H1 (cell line): Measurements from ENCODE around the gene MYOZ2. TPM values are rescaled to one million over a fixed set of nuclear protein-coding genes. Genes with fewer than 3 reads are reported as not detected.

ENCODE experiments used
- polyA plus RNA-seq, 7 experiments: library from polyadenylated mRNA; depleted of rRNA in 3 of 7; stranded (reverse) in 5 of 7; unstranded in 2 of 7; fragments of >200 nt in 5 of 7; fragments of 200-250 nt in 2 of 7; gene quantifications; 1 replicate in 5 of 7; 2 replicates in 1 of 7; 4 replicates in 1 of 7; pipeline versions ENCODE4 v1.2.1 to v1.2.3, GENCODE V29; 2011 to 2013; ENCODE audit warnings: missing spikeins in 2 of 7, mixed read lengths in 2 of 7
- total RNA-seq: library from RNA; stranded (reverse); fragmentation: NEBNext Ultra II Directional; extraction: Animal tissue kit (Norgen Biotek cat#: 25700); gene quantifications from 2 replicates; pipeline ENCODE4 v1.2.1, GENCODE V29; 2021
- TF ChIP-seq, protein P1 (sequence below): fragments of 300-600 bp; sonication (generic); IDR thresholded peaks from 2 replicates; pipeline ENCODE4 v1.7.1; 2012; ENCODE audit warnings: low read length, moderate library complexity, mild to moderate bottlenecking, inconsistent platforms; ENCODE audit not compliant: insufficient replicate concordance
- TF ChIP-seq, protein P2 (sequence below), 3 experiments: IDR thresholded peaks; 1 replicate in 2 of 3; 2 replicates in 1 of 3; pipeline versions ENCODE4 v1.5.1 to v1.6.1; 2011; ENCODE audit warnings: low read length in 3 of 3, mild to moderate bottlenecking in 3 of 3, inconsistent platforms in 2 of 3, low read depth in 1 of 3, moderate library complexity in 1 of 3; ENCODE audit not compliant: insufficient read depth in 1 of 3; ENCODE audit errors: control extremely low read depth in 1 of 3

MYOZ2 gene
- total and polyA plus RNA-seq, 2 of the 8 experiments (the other 6 are each of a cell fraction or from before 2014, with no cell fraction given): not detected

DNA sequence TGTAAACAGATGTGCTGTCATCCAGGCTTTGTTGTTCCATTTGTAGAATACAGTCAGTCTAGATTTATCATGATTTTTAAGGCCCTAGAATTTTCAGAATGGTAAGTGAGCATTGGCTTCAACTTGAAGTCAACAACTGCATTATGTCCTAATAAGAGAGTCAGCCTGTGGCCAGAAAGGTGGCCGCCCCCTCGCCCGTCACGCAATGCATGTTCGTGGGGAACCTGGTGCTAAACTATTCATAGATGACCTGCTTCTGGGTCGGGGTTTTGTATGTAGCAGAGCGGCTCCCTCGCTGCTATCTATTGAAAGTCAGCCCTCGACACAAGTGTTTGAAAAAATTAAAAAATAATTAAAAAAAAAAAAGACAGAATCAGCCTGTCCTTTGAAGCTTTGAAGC, 101.6 kb downstream of the MYOZ2 start (continued):
- TF ChIP-seq, protein P1, sequence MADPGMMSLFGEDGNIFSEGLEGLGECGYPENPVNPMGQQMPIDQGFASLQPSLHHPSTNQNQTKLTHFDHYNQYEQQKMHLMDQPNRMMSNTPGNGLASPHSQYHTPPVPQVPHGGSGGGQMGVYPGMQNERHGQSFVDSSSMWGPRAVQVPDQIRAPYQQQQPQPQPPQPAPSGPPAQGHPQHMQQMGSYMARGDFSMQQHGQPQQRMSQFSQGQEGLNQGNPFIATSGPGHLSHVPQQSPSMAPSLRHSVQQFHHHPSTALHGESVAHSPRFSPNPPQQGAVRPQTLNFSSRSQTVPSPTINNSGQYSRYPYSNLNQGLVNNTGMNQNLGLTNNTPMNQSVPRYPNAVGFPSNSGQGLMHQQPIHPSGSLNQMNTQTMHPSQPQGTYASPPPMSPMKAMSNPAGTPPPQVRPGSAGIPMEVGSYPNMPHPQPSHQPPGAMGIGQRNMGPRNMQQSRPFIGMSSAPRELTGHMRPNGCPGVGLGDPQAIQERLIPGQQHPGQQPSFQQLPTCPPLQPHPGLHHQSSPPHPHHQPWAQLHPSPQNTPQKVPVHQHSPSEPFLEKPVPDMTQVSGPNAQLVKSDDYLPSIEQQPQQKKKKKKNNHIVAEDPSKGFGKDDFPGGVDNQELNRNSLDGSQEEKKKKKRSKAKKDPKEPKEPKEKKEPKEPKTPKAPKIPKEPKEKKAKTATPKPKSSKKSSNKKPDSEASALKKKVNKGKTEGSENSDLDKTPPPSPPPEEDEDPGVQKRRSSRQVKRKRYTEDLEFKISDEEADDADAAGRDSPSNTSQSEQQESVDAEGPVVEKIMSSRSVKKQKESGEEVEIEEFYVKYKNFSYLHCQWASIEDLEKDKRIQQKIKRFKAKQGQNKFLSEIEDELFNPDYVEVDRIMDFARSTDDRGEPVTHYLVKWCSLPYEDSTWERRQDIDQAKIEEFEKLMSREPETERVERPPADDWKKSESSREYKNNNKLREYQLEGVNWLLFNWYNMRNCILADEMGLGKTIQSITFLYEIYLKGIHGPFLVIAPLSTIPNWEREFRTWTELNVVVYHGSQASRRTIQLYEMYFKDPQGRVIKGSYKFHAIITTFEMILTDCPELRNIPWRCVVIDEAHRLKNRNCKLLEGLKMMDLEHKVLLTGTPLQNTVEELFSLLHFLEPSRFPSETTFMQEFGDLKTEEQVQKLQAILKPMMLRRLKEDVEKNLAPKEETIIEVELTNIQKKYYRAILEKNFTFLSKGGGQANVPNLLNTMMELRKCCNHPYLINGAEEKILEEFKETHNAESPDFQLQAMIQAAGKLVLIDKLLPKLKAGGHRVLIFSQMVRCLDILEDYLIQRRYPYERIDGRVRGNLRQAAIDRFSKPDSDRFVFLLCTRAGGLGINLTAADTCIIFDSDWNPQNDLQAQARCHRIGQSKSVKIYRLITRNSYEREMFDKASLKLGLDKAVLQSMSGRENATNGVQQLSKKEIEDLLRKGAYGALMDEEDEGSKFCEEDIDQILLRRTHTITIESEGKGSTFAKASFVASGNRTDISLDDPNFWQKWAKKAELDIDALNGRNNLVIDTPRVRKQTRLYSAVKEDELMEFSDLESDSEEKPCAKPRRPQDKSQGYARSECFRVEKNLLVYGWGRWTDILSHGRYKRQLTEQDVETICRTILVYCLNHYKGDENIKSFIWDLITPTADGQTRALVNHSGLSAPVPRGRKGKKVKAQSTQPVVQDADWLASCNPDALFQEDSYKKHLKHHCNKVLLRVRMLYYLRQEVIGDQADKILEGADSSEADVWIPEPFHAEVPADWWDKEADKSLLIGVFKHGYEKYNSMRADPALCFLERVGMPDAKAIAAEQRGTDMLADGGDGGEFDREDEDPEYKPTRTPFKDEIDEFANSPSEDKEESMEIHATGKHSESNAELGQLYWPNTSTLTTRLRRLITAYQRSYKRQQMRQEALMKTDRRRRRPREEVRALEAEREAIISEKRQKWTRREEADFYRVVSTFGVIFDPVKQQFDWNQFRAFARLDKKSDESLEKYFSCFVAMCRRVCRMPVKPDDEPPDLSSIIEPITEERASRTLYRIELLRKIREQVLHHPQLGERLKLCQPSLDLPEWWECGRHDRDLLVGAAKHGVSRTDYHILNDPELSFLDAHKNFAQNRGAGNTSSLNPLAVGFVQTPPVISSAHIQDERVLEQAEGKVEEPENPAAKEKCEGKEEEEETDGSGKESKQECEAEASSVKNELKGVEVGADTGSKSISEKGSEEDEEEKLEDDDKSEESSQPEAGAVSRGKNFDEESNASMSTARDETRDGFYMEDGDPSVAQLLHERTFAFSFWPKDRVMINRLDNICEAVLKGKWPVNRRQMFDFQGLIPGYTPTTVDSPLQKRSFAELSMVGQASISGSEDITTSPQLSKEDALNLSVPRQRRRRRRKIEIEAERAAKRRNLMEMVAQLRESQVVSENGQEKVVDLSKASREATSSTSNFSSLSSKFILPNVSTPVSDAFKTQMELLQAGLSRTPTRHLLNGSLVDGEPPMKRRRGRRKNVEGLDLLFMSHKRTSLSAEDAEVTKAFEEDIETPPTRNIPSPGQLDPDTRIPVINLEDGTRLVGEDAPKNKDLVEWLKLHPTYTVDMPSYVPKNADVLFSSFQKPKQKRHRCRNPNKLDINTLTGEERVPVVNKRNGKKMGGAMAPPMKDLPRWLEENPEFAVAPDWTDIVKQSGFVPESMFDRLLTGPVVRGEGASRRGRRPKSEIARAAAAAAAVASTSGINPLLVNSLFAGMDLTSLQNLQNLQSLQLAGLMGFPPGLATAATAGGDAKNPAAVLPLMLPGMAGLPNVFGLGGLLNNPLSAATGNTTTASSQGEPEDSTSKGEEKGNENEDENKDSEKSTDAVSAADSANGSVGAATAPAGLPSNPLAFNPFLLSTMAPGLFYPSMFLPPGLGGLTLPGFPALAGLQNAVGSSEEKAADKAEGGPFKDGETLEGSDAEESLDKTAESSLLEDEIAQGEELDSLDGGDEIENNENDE: no peak
- TF ChIP-seq, protein P2, sequence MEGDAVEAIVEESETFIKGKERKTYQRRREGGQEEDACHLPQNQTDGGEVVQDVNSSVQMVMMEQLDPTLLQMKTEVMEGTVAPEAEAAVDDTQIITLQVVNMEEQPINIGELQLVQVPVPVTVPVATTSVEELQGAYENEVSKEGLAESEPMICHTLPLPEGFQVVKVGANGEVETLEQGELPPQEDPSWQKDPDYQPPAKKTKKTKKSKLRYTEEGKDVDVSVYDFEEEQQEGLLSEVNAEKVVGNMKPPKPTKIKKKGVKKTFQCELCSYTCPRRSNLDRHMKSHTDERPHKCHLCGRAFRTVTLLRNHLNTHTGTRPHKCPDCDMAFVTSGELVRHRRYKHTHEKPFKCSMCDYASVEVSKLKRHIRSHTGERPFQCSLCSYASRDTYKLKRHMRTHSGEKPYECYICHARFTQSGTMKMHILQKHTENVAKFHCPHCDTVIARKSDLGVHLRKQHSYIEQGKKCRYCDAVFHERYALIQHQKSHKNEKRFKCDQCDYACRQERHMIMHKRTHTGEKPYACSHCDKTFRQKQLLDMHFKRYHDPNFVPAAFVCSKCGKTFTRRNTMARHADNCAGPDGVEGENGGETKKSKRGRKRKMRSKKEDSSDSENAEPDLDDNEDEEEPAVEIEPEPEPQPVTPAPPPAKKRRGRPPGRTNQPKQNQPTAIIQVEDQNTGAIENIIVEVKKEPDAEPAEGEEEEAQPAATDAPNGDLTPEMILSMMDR (IDR thresholded peaks at IDR 0.05; ENCODE audit: control extremely low read depth in 1 of 3, insufficient read depth in 1 of 3, low read depth in 1 of 3, low read length in 3 of 3): no peak
